Fibroblast of skin of right biceps (primary cell): ENCODE results near the gene RIC8B.

Experiments used
- DNase-seq: peaks from one replicate; pipeline ENCODE4 v3.0.0-alpha.2; 2013

Gene RIC8B

DNA sequence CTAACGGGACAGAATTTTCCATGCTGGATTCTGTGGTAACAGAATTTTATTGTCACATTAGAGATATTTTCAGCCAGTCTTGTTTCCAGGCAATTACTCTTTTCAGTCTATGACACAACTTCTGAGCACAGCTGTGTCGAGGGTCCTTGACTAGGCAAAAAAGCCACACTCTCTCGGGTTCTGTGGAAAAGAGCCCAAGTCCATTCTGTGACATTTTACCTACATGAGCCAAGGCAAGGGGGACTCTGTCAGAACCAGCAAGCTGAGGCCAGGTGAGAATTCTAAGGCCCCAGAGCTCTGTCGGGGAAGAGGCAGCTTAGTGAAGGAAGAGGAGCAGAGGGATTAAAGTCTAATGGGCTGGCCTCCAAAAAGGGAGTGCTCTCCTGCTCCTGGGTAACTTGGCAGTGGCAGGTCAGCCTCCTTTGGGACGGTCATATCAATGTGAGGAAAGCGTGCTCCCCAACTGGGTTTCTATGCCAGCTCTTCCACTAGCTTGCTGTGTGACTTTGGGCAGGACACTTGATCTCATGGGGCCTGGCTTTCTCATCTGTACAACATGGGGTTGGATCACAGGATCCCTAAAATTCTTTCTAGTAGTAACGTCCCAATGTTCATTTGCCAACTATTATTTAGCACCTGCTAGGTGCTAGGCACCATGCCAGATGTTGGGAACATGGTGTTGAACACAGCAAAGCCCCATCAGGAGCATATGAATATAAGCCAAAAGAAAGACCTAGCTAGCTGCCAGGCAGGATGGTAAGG is 16.0 kb upstream of the RIC8B start:
- no peak for DNase-seq

DNA sequence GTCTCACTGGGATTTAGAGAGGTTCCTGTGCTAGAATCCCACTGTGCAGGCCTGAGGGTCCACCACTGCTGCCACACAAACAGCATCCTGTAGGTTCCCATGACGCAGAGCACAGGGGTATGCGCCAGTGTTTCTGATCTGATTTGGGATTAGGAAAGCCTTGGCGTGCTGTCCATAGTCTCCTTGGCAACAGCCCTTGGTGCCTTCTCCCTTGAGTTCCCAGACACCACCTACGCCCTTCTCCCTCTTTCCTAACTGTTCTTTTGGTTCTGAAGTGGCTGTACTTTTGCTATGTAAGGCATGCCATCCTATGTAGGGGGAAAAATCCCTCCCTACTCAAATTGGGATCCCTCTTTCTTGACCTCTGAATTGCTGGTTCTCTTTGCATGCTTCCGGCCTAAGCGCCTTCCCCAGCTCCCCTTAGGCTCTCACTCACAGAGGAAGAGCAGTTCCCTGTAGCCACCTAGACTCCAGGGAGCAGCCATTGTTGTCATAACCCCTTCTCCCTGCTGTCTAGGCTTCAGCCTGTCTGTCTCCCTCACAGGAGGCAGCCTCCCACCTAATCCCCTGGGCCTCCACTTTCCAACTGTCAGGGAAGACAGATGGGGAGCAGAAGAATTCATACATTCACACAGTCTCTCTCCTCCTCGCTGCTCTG is 14.8 kb upstream of the RIC8B start:
- DNase-seq, result no peak

DNA sequence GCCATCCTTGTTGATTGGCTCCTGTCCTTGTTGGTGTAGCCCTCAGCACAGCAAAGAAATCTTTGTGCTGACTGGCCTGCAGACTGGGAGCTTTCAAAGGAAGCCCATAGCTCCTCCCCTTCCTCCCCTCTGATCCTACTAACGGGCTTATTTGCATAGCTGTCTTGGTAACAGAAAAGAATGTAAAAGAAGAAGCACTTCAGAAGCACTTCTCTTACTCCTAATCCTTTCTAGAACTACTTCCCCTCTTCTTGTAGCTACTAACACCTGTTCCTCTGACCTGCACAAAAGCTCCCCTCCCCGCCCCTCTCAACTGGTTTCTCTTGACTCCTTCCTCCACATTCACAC is 14.3 kb upstream of the RIC8B start:
- no peak for DNase-seq

DNA sequence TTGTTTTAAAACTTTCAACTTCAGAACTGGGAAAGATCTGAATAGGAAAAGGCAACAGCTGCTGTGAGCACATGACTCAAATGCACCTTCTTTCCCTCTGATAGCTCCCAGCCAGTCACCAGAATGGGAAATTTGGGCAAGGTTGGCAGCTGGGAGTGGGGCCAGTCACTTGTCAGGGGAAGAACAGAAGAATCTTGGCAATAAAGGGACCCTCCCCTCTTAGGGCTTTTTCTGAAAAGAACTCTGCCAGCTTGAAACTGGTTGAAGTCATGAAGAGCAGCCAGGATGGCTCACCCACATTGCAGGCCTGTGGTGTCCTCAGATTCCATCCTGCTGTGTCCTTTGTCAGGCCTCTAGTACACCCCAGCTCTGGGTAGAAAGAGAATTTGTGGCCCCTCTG is 10.3 kb upstream of the RIC8B start:
- no peak for DNase-seq

DNA sequence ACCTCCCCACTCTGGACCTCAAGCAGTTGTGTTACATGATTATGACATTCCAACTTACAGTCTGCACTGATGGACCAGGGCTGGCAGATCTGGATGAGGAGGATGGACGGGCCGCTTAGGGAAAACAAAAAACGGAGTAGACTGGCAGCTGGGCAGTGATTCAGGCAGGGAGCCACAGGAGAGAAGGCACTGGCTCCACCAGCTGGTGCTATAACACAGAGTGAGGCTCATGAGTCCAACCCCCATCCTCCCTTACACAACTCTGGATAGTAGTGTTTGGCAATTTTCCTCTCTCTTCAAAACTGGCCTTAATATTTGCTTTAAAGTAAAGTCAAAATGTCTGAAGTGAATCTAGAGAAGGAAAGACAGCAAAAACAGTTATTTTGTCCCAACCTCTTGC is 9.7 kb upstream of the RIC8B start:
- DNase-seq, result no peak

DNA sequence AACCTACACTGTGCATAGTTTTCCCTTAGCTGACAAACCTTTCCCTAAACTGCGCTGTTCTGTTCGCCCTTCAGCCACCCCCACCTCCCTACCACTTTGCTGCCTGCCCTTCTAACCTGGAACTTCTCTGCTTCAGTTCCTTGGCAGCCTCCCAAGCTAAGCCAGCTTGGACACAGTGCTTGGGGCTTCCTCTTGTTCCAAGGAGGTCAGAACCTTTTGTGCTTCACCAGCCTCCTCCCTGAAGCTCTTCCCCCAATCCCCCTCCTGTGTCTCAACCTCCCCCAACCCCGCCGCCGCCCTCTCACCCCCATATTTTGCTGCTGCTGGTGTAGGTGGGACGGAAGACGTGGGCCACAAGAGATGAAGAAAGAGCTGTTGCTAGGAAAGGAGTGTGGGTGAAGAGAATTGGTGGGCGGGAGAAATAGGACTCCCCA is 8.1 kb upstream of the RIC8B start:
- no peak for DNase-seq

DNA sequence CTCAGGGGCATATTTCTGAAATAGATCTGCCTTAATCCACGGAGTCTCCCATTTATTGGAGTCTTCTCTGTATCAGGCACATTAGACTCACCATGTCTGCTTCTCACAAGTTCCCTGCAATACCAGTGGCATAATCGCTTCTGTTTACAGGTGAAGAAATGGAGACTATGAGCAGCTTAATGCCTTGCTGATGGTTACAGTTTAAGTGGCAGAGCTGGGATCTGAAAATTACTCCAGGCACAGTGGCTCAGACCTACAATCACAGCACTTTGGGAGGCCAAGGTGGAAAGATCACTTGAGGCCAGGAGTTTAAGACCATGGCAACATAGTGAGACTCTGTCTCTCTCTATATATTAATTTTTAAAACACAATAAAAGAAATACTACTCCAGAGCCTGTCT is 7.3 kb upstream of the RIC8B start:
- no peak for DNase-seq

DNA sequence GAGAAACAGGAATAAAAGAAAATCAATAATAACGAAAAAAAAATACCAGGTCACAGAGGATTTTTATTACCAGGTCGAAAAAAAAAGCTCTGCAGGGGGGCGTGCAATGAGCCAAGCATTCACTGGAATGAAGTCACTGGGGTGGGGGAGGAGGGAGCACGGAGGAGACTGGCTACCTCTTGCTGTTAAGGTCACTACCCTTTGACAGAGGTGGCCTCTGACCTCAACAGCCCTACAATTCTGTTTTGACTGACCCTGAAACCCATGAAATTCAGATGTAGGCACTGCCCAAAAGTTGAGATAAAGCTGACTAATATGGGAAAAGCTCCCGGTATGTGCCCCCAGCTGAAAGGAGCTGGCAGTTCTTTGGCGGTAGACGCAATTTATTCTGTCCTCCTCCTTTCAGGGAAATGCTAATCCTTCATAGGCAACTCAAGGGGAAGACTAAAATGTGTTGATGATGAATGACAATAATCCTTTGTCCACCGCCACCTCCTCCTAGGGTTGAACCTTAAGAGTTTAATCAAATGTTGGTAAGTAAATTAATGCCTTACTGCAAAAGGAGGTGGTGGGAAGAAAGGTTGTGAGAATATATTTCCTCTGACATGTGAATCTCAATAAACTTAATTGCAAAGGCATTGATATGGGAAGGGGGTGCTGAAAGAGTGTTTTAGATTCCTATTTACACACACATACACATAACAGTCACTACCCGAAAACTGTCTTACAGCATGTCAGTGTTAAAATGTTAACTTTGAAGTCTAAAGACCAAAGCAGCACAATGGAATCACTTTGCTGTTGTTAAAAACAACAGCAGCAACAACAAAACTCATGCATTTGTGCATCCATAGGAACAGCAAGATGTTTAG is 6.3 kb upstream of the RIC8B start:
- DNase-seq, result peak; percentile 57

DNA sequence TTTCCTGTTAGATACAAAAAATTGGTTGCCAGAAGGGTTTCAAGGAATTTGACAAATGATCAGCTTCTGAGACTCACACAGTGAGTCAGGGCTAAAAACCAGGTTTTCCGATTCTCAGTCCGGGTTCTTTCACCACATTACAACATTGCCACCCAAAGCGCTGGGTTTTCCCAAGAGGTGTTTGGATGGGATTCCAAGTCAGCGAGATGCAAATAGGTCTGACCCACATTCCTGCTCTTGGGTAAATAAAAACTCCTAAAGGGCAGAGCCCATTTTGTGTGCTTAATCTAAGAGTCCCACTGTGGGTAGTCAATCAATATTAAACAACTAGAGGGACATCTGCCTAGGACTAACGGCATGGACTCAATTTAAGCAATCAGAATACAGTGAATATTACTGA is 5.4 kb upstream of the RIC8B start:
- DNase-seq, result peak; percentile 85

DNA sequence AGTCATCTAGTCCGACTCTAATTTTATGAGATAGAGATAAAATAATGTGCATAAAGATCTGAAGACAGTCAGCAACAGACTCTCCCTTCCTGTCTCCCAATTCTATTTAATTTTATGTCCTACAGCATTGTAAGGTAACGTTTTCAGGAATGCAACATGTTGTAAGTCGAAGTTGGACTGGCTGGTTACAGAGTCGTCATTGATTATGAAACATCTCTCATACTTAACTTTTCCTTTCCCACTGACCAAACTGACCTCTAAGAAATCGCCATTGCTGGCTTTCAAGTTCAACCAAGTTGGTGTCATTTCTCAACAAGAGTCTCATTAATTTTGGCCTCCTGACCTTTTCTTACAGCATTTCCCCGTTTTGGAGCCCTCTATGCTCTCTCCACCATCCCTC is 4.9 kb upstream of the RIC8B start:
- DNase-seq, result peak; percentile 9

DNA sequence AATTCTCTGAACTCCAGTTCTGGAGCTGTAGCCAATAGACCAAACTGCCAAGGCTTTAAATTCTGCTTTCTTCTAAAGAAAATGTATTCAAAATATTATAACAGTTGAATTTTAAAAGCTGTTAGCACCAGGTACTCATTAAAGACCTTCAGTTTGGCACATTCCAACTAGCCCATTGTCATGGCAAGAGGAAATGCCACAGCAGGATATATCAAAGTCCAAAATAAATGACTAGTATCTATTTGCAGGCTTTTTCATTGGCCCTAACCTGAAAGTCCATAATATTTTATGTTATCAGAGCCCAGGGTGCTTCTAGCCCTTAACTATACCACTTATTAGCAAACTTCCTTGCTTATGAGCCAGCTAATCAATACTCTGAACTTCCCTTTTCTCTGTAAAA is 3.1 kb upstream of the RIC8B start:
- no peak for DNase-seq

DNA sequence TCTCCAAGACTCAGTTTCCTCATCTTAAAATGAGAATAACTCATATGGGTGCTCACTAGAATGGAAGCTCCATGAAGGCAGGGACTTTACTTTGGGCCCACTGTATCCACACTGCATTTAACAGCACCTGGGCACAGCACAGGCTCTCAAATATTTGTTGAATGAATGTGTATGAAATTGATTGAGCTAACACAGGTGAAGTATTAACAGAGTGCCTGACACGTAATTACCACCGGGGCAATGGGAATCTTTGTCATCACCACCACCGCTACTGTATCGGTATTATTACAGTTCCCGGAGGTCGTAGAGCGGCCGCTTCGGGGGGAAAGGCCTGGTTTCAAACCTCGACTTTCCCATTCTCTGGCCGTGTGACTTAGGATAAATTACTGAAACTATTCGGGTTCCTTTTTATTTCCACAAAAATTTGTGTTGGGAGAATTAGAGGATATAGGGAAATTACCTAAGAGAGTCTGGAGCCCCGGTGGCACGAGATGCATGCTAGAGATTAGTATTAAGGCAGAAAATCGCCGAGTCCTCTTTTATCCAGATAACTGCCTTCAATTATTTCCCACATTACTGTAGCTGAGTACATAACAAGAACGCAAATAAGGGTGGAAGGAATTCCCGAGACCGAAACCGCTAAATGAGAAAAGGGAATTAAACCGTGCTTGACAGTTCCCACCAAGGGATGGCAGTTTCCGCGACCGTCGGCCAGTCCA is 1.0 kb upstream of the RIC8B start:
- peak; percentile 4 for DNase-seq

DNA sequence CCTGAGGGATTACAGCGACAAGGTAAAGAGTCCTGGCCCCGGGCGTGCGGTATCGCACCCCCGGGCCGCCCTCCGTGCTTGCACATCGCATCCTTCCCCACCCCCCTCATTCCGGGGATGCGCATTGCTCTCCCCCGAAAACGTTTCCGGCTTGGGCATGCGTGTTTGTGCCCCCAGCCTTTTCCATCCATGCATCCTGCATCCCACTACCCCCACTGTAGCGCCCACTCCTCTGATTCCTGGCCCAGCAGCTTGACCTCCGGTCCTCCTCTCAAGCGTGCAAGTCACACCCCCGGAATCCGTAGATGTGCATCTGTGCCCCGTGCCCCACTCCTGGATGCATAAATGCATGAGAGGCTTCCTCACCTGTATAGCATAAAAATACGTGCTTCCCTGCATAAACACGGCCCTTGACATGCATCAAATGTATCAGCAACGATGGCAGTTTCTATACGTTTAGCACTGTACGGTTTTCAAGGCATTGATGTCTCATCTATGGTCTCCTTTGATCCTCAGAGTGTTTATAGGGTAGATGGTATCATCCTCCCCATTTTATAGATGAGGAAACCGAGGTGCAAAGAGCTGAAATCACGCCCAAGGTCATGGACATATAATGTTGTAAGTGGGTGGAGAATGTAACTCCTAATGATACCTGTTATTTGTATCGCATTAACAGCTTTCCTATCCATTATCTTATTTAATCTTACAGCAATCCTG is 484 bp downstream of the RIC8B start:
- DNase-seq, result no peak

DNA sequence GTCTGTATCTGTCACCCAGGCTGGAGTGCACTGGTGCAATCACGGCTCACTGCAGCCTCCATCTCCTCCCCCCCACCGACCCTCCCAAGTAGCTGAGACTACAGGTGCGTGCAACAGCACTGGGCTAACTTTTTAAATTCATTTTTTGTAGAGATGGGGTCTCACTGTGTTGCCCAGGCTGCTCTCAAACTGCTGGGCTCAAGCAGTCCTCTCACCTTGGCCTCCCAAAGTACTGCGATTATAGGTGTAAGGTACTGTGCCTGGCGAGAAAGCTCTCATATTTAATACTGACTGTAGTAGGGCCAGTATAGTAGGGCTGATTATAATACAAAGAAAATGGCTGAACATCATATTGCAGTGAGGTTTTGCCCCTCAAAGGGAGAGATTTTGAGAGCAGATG is 2.4 kb downstream of the RIC8B start:
- DNase-seq, result no peak

DNA sequence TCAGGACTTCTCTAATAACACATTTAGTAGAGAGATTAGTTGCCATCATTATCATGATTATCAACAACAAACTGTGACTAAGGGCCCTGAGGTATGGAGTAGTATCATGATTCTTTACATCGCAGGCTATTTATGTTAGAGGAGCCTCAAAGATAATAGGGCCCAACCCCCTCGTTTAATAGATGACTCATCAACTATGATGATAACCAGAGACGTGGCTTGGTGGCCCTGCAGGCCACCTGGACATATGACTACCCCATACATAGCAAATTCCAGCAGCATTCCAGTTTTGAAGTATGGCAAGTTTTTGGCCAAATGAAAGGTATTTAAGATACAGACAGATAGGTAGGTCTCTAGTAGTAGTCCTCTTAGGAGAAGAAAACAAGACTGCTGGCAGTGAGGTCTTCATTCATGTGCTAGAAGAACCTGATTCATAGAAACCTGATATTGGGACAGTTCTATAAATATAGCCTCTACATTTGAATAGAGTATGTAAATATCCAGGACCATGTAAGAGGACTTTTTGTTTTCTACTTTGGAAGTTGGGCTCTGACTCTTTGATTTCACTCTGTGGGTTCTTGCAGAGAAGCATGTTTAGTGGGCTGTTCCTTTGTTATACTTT is 5.6 kb downstream of the RIC8B start:
- DNase-seq, result peak; percentile 62

DNA sequence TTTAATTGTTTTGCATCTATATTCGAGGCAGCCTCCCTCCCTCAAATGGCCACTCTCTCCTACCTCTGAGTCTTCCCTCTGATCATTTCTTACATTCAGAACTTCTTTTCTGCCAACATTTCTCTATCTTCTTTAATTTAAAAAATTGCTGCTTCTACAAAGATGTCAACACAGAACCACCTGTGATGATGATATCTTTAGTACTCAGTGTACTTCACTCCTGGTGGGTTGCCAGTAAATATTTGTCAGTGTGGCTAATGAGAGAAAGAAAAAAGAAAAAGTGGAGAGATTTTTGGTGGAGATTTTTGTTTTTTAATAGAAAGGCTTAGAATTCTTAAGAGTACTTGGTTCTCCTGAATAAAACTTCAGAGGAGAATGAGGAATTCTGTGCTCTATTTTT is 8.1 kb downstream of the RIC8B start:
- DNase-seq, result no peak

DNA sequence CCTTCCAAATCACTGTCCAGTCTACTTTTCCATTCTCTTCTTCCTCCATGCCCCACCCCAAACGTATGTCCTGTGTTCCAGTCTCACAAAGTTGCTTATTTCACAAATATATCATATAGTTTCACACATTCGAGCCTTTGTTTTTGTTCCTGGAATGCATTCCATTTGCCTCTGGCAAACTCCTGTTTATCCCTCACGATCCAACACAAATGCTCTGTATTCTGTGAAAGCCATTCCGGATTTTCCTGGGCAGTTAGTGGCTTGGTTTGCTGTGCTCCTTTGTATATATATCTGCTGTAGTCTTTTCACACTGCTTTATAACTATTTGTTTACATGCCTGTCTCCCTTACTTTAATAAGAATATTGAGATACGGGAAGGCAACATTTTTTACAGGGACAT is 9.0 kb downstream of the RIC8B start:
- DNase-seq, result no peak

DNA sequence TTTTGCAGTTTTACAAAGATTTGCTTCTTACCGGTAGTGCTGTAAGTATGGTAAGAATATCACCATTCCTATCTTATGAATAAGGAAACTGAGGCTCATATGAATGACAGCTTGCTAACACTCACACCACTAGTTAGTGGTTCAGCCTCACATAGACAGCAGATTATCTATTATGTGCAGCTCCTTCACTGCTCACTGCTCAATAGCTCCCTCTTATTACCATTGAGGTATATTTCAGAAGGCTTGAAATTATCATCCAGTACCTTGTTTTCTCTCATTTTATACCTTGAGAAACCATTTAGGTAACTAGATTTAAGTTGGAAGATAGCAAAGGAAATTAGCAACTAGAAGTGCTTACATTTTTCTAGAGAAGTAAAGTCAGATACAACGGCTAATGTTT is 15.5 kb downstream of the RIC8B start:
- no peak for DNase-seq

DNA sequence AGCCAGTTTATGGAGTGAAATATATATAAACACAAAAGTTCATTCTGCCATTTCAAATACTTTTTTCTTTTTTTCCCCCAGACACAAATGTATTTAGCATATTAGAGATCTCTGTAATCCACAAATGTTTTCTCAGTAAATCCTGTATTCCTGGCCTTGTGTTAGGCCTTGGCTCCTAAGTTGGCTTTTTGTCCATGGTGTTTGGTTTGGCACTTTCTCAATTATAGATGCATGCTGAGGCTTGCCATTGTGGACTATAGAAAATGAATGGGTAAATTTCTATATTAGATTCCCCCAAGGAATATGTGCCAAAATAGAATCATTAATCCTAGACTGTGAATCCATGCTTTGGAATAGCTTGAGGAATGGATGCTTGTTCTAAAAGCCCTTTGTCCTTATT is 17.0 kb downstream of the RIC8B start:
- no peak for DNase-seq

DNA sequence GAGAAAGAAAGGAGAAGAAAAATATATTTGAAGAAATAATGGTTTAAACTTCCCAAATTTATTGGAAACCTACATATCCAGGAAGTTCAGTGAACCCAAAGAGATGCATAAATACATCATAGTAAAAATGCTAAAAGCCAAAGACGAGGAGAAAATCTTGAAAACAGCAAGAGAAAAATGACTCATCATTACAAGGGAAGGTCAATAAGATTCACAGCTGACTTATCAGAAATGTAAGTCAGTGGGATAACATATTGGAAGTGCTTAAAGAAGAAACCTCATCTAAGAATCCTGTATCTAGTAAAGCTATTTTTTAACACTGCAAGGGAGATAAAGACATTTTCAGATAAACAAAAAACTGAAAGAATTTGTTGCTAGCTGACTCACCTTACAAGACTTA is 19.9 kb downstream of the RIC8B start:
- DNase-seq, result no peak

DNA sequence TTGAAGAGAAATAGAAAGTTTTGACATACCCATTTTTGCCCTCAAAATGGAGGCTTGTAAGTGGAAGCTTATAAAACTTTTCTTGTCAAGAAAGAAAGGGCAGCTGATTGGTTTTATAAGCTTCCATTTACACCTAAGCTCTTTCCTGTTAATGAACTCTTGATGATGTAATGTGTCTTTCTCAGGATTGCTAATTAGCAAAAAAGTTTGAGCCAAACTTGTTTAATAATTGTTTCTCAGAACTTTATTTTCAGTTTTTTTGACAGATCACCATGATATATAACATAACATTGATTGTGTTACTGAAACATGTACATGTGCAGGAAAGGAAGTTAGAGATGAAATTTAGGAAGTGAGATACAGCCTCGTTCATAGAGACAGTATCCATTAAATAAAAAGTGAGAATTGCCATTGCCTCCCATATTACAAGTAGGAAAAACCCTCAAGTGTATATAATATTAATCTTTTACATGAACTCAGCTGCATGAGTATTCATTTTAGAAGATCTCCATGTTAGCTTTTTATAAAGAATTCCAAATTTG is 26.8 kb downstream of the RIC8B start:
- no peak for DNase-seq
